Endothelial cell of umbilical vein (primary cell): ENCODE data around the gene CD2BP2.

Experiments used
- EZH2 ChIP-seq: IDR thresholded peaks from 2 replicates; pipeline ENCODE4 v1.6.1; 2012; ENCODE audit warnings: borderline replicate concordance, low read depth, mild to moderate bottlenecking, moderate library complexity, low read length, inconsistent platforms; ENCODE audit not compliant: severe bottlenecking
- FOS ChIP-seq: IDR thresholded peaks from 2 replicates; pipeline ENCODE4 v1.6.1; 2011; ENCODE audit warnings: mild to moderate bottlenecking, low read length, moderate library complexity, borderline replicate concordance; ENCODE audit not compliant: insufficient read depth
- MAX ChIP-seq: IDR thresholded peaks from 2 replicates; pipeline ENCODE4 v1.6.1; 2011; ENCODE audit not compliant: insufficient read depth, insufficient read length
- POLR2A ChIP-seq: IDR thresholded peaks from 2 replicates; pipeline ENCODE4 v1.6.1; 2012; ENCODE audit warnings: low read depth, mild to moderate bottlenecking, control low read depth, low read length
- POLR2AphosphoS5 ChIP-seq: IDR thresholded peaks from 2 replicates; pipeline ENCODE4 v1.6.1; 2012; ENCODE audit warnings: low read depth, mild to moderate bottlenecking, control low read depth, low read length, moderate library complexity; ENCODE audit not compliant: insufficient read depth
- TF ChIP-seq, protein P1 (sequence below), 2 donors: IDR thresholded peaks; 1 replicate in 1 of 2; 2 replicates in 1 of 2; pipeline ENCODE4 v1.5.1; 2011; ENCODE audit warnings: low read length in 2 of 2, mild to moderate bottlenecking in 2 of 2, moderate library complexity in 2 of 2, control low read depth in 1 of 2, inconsistent platforms in 1 of 2, low read depth in 1 of 2; ENCODE audit not compliant: insufficient read depth in 1 of 2; ENCODE audit errors: extremely low read depth in 1 of 2

GRCh38 chr16:30395992-30396585 is 41.0 kb upstream of the CD2BP2 start:
- TF ChIP-seq, protein P1, sequence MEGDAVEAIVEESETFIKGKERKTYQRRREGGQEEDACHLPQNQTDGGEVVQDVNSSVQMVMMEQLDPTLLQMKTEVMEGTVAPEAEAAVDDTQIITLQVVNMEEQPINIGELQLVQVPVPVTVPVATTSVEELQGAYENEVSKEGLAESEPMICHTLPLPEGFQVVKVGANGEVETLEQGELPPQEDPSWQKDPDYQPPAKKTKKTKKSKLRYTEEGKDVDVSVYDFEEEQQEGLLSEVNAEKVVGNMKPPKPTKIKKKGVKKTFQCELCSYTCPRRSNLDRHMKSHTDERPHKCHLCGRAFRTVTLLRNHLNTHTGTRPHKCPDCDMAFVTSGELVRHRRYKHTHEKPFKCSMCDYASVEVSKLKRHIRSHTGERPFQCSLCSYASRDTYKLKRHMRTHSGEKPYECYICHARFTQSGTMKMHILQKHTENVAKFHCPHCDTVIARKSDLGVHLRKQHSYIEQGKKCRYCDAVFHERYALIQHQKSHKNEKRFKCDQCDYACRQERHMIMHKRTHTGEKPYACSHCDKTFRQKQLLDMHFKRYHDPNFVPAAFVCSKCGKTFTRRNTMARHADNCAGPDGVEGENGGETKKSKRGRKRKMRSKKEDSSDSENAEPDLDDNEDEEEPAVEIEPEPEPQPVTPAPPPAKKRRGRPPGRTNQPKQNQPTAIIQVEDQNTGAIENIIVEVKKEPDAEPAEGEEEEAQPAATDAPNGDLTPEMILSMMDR (IDR thresholded peaks at IDR 0.05; ENCODE audit: extremely low read depth in 1 of 2, insufficient read depth in 1 of 2, low read depth in 1 of 2, low read length in 2 of 2), result no peak
- TF ChIP-seq FOS, result no peak
- TF ChIP-seq EZH2, result no peak
- TF ChIP-seq POLR2AphosphoS5, result no peak
- TF ChIP-seq POLR2A, result no peak
- TF ChIP-seq MAX, result no peak
